GM12874 (cell line): ENCODE data around the gene CCDC148.

Experiments used
- CTCF ChIP-seq: IDR thresholded peaks from 2 replicates; pipeline ENCODE4 v1.5.1; 2011; ENCODE audit warnings: low read depth, mild to moderate bottlenecking, control low read depth, low read length, moderate library complexity; ENCODE audit not compliant: insufficient read depth

The CCDC148 gene

GRCh38 chr2:158130832-158131473 lies 325.6 kb downstream of the CCDC148 start:
- no peak for TF ChIP-seq CTCF

DNA sequence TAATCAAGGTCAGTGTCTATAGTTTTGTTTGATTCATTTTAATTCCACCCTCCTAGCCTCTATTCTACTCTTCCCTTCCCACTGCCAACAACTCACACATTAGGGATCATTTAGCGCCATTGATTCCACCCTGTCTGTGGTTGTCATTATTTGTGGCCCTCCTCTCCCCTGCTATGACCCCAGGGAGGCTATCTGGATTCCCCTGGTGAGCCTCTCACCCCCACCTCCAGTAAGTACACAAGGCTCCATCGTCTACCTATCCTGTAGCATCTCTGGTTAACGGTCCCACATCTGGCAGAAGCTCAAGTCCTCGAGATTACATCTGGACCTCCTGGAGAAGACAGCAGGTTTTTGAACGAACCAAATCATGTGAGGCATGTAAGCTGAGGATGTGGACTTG lies 327.5 kb downstream of the CCDC148 start:
- TF ChIP-seq CTCF, result no peak

- no peak for TF ChIP-seq CTCF
These were observed 328.2 kb downstream of the CCDC148 start for GRCh38 chr2:158128168-158128973.

DNA sequence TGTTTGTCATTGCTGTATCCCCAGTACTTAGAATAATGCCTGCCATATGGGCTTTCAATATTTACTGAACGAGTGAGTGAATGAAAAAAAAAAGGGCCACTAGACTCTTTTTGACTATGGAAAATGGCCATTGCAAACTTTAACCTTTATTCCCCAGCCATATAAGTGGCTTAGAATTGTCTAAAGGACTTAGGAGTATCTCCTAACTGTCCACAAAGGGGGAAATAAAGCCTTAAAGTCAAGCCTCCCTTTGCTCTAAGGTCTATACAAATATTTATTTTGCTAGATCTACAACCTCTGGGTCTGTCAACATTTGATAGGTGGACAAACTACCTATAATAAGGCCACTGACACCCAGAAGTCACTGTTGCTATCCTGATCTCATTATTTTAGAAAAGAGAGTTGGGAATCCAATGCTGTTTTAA lies 329.2 kb downstream of the CCDC148 start:
- no peak for TF ChIP-seq CTCF

- TF ChIP-seq CTCF, result no peak
These were observed 330.6 kb downstream of the CCDC148 start for GRCh38 chr2:158125756-158126498.

GRCh38 chr2:158124896-158125295 lies 331.7 kb downstream of the CCDC148 start:
- no peak for TF ChIP-seq CTCF
